GM12878 (cell line): ENCODE data around the gene MT1E. TPM values are rescaled to one million over a fixed set of nuclear protein-coding genes. Genes with fewer than 3 reads are reported as not detected.

Experiments used
- BCL3 ChIP-seq: IDR thresholded peaks from 2 replicates; pipeline ENCODE4 v1.6.1; 2011; ENCODE audit warnings: borderline replicate concordance, low read depth, mild to moderate bottlenecking, moderate library complexity, low read length; ENCODE audit not compliant: insufficient read depth, poor library complexity, severe bottlenecking
- CEBPB ChIP-seq, 2 experiments: fragments of 150-350 bp in 1 of 2; IDR thresholded peaks; 2 replicates each; pipeline ENCODE4 v1.6.1; 2012 to 2014; ENCODE audit warnings: low read depth in 2 of 2, low read length in 2 of 2, borderline replicate concordance in 1 of 2, inconsistent platforms in 1 of 2
- CREB1 ChIP-seq: IDR thresholded peaks from 2 replicates; pipeline ENCODE4 v1.6.1; 2012; ENCODE audit warnings: low read depth, mild to moderate bottlenecking, inconsistent platforms
- EED ChIP-seq: sonication (generic); IDR thresholded peaks from 2 replicates; pipeline ENCODE4 v1.6.1; 2016; ENCODE audit warnings: antibody characterized with exemption, low read depth
- ETV6 ChIP-seq, 2 experiments: fragments of 450-650 bp in 1 of 2; IDR thresholded peaks in 1 of 2; conservative IDR thresholded peaks in 1 of 2; 2 replicates each; pipeline ENCODE4 v1.6.1; 2014; ENCODE audit warnings: antibody characterized with exemption in 1 of 2, borderline replicate concordance in 1 of 2, low read depth in 1 of 2, mild to moderate bottlenecking in 1 of 2, moderate library complexity in 1 of 2
- FOXM1 ChIP-seq: IDR thresholded peaks from 2 replicates; pipeline ENCODE4 v1.6.1; 2012; ENCODE audit warnings: low read depth, mild to moderate bottlenecking, inconsistent platforms, low read length, moderate library complexity
- HDAC2 ChIP-seq: fragments of 200-600 bp; sonication (generic); IDR thresholded peaks from 2 replicates; pipeline ENCODE4 v1.6.1; 2017
- MTA3 ChIP-seq: IDR thresholded peaks from 2 replicates; pipeline ENCODE4 v1.6.1; 2012; ENCODE audit warnings: low read length, inconsistent platforms, borderline replicate concordance
- MXI1 ChIP-seq: fragments of 150-350 bp; IDR thresholded peaks from 2 replicates; pipeline ENCODE4 v1.6.1; 2011; ENCODE audit warnings: low read depth, mild to moderate bottlenecking, inconsistent platforms, low read length, improper control_type of control experiment
- NKRF ChIP-seq: fragments of 450-650 bp; conservative IDR thresholded peaks from 2 replicates; pipeline ENCODE4 v1.6.1; 2017; ENCODE audit warnings: mild to moderate bottlenecking, moderate library complexity
- POLR2AphosphoS5 ChIP-seq: IDR thresholded peaks from 2 replicates; pipeline ENCODE4 v1.6.1; 2011; ENCODE audit warnings: mild to moderate bottlenecking, low read length, inconsistent platforms
- POU2F2 ChIP-seq: IDR thresholded peaks from 3 replicates; pipeline ENCODE4 v1.6.1; 2011; ENCODE audit warnings: low read depth, mild to moderate bottlenecking, low read length, borderline replicate concordance
- RCOR1 ChIP-seq: conservative IDR thresholded peaks from 2 replicates; pipeline ENCODE4 v1.6.1; 2012; ENCODE audit warnings: low read depth, low read length, improper control_type of control experiment
- RELA ChIP-seq: fragments of 450-650 bp; IDR thresholded peaks from 2 replicates; pipeline ENCODE4 v1.8.0; 2014; ENCODE audit warnings: borderline replicate concordance; ENCODE audit not compliant: partially characterized antibody
- RUNX3 ChIP-seq: IDR thresholded peaks from 2 replicates; pipeline ENCODE4 v1.6.1; 2012; ENCODE audit warnings: low read length, inconsistent platforms
- STAT1 ChIP-seq: fragments of 450-650 bp; conservative IDR thresholded peaks from 2 replicates; pipeline ENCODE4 v1.6.1; 2014; ENCODE audit warnings: antibody characterized with exemption, mild to moderate bottlenecking
- TARDBP ChIP-seq: IDR thresholded peaks from 2 replicates; pipeline ENCODE4 v1.6.1; 2016; ENCODE audit warnings: borderline replicate concordance
- TCF3 ChIP-seq: IDR thresholded peaks from 2 replicates; pipeline ENCODE4 v1.6.1; 2012; ENCODE audit warnings: low read depth, mild to moderate bottlenecking, low read length, borderline replicate concordance; ENCODE audit not compliant: insufficient read depth
- polyA plus RNA-seq, 11 experiments: library from polyadenylated mRNA; depleted of rRNA in 4 of 11; unstranded in 6 of 11; stranded (reverse) in 5 of 11; fragments of >200 nt; fragmentation: Nextera tagmentation in 4 of 11; fragmentation: Illumina TruSeq in 1 of 11; extraction: Ambion mirVana in 4 of 11; extraction: Trizol in 1 of 11; gene quantifications; 1 replicate in 1 of 11; 2 replicates in 10 of 11; pipeline versions ENCODE4 v1.2.1 to v1.2.3, GENCODE V29; 2011 to 2016; ENCODE audit warnings: inconsistent platforms in 2 of 11, missing spikeins in 2 of 11, low read depth in 1 of 11
- total RNA-seq, 4 experiments: library from RNA; depleted of rRNA in 3 of 4; stranded (reverse); fragments of >200 nt in 3 of 4; fragmentation: Illumina TruSeq in 1 of 4; extraction: Trizol in 1 of 4; gene quantifications; 2 replicates each; pipeline versions ENCODE4 v1.2.1 to v1.2.3, GENCODE V29; 2013 to 2021
- TF ChIP-seq, protein P1 (sequence below): fragments of 450-650 bp; IDR thresholded peaks from 2 replicates; pipeline ENCODE4 v1.6.1; 2017; ENCODE audit warnings: borderline replicate concordance
- TF ChIP-seq, protein P2 (sequence below): fragments of 450-650 bp; IDR thresholded peaks from 2 replicates; pipeline ENCODE4 v1.6.1; 2017; ENCODE audit warnings: mild to moderate bottlenecking, moderate library complexity

The MT1E gene
- total and polyA plus RNA-seq, 10 of the 15 experiments (the other 5 are each of a cell fraction or from before 2014, with no cell fraction given) = 5.8 to 22.3 (median 16.5) TPM

- no peak for TF ChIP-seq TCF3
- peak; percentile 97 for TF ChIP-seq EED
- TF ChIP-seq MTA3 = peak; percentile 49; the same call in 1 of the 2 replicates
- no peak for TF ChIP-seq STAT1
- TF ChIP-seq, protein P1, sequence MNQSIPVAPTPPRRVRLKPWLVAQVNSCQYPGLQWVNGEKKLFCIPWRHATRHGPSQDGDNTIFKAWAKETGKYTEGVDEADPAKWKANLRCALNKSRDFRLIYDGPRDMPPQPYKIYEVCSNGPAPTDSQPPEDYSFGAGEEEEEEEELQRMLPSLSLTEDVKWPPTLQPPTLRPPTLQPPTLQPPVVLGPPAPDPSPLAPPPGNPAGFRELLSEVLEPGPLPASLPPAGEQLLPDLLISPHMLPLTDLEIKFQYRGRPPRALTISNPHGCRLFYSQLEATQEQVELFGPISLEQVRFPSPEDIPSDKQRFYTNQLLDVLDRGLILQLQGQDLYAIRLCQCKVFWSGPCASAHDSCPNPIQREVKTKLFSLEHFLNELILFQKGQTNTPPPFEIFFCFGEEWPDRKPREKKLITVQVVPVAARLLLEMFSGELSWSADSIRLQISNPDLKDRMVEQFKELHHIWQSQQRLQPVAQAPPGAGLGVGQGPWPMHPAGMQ = no peak
- TF ChIP-seq FOXM1 = 0 out of 2 replicates have a peak, but pooled peaks have one; percentile 8
- TF ChIP-seq TARDBP = no peak
- no peak for TF ChIP-seq CEBPB (IDR thresholded peaks at IDR 0.05; ENCODE audit: borderline replicate concordance in 1 of 2, low read depth in 2 of 2, low read length in 2 of 2)
- TF ChIP-seq RUNX3 = peak; percentile 41; the same call in 1 of the 2 replicates
- peak; percentile 58 for TF ChIP-seq CREB1
- no peak for TF ChIP-seq BCL3
- no peak for TF ChIP-seq HDAC2
- TF ChIP-seq, protein P2, sequence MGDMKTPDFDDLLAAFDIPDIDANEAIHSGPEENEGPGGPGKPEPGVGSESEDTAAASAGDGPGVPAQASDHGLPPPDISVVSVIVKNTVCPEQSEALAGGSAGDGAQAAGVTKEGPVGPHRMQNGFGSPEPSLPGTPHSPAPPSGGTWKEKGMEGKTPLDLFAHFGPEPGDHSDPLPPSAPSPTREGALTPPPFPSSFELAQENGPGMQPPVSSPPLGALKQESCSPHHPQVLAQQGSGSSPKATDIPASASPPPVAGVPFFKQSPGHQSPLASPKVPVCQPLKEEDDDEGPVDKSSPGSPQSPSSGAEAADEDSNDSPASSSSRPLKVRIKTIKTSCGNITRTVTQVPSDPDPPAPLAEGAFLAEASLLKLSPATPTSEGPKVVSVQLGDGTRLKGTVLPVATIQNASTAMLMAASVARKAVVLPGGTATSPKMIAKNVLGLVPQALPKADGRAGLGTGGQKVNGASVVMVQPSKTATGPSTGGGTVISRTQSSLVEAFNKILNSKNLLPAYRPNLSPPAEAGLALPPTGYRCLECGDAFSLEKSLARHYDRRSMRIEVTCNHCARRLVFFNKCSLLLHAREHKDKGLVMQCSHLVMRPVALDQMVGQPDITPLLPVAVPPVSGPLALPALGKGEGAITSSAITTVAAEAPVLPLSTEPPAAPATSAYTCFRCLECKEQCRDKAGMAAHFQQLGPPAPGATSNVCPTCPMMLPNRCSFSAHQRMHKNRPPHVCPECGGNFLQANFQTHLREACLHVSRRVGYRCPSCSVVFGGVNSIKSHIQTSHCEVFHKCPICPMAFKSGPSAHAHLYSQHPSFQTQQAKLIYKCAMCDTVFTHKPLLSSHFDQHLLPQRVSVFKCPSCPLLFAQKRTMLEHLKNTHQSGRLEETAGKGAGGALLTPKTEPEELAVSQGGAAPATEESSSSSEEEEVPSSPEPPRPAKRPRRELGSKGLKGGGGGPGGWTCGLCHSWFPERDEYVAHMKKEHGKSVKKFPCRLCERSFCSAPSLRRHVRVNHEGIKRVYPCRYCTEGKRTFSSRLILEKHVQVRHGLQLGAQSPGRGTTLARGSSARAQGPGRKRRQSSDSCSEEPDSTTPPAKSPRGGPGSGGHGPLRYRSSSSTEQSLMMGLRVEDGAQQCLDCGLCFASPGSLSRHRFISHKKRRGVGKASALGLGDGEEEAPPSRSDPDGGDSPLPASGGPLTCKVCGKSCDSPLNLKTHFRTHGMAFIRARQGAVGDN = no peak
- TF ChIP-seq RELA = no peak
- TF ChIP-seq NKRF = no peak
- TF ChIP-seq RCOR1 = no peak
- no peak for TF ChIP-seq POU2F2
- TF ChIP-seq MXI1 = 0 out of 2 replicates have a peak, but pooled peaks have one; percentile 50
- TF ChIP-seq POLR2AphosphoS5 = peak; percentile 58; the same call in 1 of the 2 replicates
- peak in 1 of 2 experiments; percentile 45; a peak in 1 of 4 replicates for TF ChIP-seq ETV6 (conservative IDR thresholded peaks at IDR 0.05 in 1 of 2, IDR thresholded peaks at IDR 0.05 in 1 of 2; ENCODE audit: borderline replicate concordance in 1 of 2, low read depth in 1 of 2)
These were observed 16.1 kb upstream of the MT1E start (continued) for GRCh38 chr16:56609463-56609921.
